Parathyroid adenoma (tissue), 2 donors: Measurements from ENCODE around the gene GALNT11.
"Not testable (repeated sequence)": the region's sequence is repeated elsewhere in the genome, so short reads cannot be mapped to it uniquely, and the experiment has no call there.

Experiments
- H2AFZ ChIP-seq: fragments of 300-600 bp; sonication (generic); one replicate; pipeline ENCODE4 v1.7.0; 2017; ENCODE audit warnings: antibody characterized with exemption, mild to moderate bottlenecking
- H3K27ac ChIP-seq: fragments of 300-600 bp; sonication (generic); one replicate; pipeline ENCODE4 v1.7.0; 2017
- H3K27me3 ChIP-seq: fragments of 300-600 bp; sonication (generic); one replicate; pipeline ENCODE4 v1.7.0; 2017; ENCODE audit warnings: low read length; ENCODE audit not compliant: control insufficient read depth, insufficient read depth
- H3K36me3 ChIP-seq: fragments of 300-600 bp; sonication (generic); one replicate; pipeline ENCODE4 v1.7.0; 2017; ENCODE audit warnings: low read length; ENCODE audit not compliant: control insufficient read depth, insufficient read depth
- H3K4me1 ChIP-seq: fragments of 300-600 bp; sonication (generic); one replicate; pipeline ENCODE4 v1.7.0; 2017; ENCODE audit warnings: control low read depth
- H3K4me2 ChIP-seq: fragments of 300-600 bp; sonication (generic); one replicate; pipeline ENCODE4 v1.7.0; 2017; ENCODE audit warnings: low read length
- H3K4me3 ChIP-seq: fragments of 300-600 bp; sonication (generic); one replicate; pipeline ENCODE4 v1.7.0; 2017; ENCODE audit warnings: low read depth, low read length
- H3K79me2 ChIP-seq: fragments of 300-600 bp; sonication (generic); one replicate; pipeline ENCODE4 v1.7.0; 2017; ENCODE audit warnings: control low read depth
- H3K9ac ChIP-seq: fragments of 300-600 bp; sonication (generic); one replicate; pipeline ENCODE4 v1.7.0; 2017; ENCODE audit warnings: mild to moderate bottlenecking
- H3K9me3 ChIP-seq: fragments of 300-600 bp; sonication (generic); one replicate; pipeline ENCODE4 v1.7.0; 2017; ENCODE audit warnings: low read length; ENCODE audit not compliant: control insufficient read depth
- TF ChIP-seq, protein P1 (sequence below): fragments of 300-600 bp; sonication (generic); IDR thresholded peaks from one replicate; pipeline ENCODE4 v1.7.0; 2017; ENCODE audit warnings: antibody characterized with exemption, mild to moderate bottlenecking
- donor health status: primary hyperparathyroidism.

Gene GALNT11

DNA sequence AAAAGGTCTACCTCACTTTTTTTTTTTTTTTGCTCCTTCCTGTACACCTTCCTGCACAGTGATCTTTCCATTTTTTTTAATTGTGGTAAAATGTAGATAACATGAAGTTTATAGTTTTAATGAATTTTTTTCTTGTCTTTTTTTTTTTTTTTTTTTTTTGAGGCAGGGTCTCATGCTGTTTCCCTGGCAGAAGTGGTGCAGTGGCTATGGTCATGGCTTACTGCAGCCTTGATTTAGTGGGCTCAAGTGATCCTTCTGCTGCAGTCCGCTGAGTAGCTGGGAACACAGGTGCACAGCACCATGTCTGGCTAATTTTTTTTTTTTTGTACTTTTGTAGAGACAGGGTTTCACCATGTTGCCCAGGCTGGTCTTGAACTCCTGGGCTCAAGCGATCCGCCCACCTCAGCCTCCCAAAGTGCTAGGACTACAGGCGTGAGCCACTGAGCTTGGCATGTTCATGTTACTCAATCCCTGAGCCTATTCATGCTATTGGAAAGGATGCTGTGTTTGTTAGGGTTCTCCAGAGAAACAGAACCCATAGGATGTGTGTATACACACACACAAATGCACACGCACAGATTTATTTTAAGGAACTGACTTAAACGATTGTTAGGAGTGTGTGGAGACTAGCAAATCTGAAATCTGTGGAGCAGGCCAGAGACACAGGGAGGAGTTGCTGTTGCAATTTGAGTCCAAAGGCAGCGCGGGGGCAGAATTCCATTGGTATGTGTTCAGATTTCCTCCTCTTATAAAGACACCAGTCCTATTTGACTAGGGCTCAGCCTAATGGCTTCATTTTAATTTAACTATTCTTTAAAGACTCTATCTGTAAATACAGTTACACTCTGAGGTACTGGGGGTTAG is 29.1 kb downstream of the GALNT11 start:
- Histone ChIP-seq H3K9ac (no peak overlapping the region), H3K4me1 (no peaks in the 10 kb centered on the region), H3K4me3 (no peak overlapping the region), H3K36me3 (no peaks in the 10 kb centered on the region), H3K9me3 (no peaks in the 10 kb centered on the region), H3K79me2 (peaks cover 14% of the 10 kb centered on the region), H3K27ac (no peak overlapping the region), H3K27me3 (no peaks in the 10 kb centered on the region), H2AFZ (no peak overlapping the region), H3K4me2 (no peak overlapping the region)
- TF ChIP-seq, protein P1, sequence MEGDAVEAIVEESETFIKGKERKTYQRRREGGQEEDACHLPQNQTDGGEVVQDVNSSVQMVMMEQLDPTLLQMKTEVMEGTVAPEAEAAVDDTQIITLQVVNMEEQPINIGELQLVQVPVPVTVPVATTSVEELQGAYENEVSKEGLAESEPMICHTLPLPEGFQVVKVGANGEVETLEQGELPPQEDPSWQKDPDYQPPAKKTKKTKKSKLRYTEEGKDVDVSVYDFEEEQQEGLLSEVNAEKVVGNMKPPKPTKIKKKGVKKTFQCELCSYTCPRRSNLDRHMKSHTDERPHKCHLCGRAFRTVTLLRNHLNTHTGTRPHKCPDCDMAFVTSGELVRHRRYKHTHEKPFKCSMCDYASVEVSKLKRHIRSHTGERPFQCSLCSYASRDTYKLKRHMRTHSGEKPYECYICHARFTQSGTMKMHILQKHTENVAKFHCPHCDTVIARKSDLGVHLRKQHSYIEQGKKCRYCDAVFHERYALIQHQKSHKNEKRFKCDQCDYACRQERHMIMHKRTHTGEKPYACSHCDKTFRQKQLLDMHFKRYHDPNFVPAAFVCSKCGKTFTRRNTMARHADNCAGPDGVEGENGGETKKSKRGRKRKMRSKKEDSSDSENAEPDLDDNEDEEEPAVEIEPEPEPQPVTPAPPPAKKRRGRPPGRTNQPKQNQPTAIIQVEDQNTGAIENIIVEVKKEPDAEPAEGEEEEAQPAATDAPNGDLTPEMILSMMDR: no peak

DNA sequence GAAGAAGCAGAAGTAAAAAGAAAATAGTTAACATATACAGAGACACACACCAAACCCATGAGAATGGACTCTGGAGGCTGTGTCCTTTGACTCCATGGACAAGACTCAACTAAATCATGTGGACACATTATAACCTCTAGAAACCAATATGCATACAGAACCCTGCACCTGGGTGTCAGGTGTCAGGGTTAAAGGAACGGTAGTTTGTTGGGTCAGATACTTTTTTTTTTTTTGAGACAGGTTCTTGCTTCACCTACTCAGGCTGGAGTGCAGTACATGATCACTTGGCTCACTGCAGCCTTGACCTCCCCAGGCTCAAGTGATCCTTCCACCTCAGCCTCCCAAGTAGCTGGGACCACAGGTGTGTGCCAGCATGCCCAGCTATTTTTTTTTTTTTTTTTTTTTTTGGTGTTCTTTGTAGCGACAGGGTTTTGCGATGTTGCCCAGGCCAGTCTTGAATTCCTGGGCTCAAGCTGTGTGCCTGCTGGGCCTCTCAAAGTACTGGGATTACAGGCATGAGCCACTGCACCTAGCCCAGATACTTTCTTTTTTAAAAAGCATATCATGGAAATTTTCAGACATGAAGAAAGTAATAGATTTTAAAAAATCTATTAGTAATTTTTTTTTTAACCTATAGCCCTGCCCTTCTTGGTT is 31.3 kb downstream of the GALNT11 start:
- no peak overlapping the region for H3K4me3 ChIP-seq
- no peak overlapping the region for H3K9ac ChIP-seq
- no peaks in the 10 kb centered on the region for H3K27me3 ChIP-seq
- no peak overlapping the region for H2AFZ ChIP-seq
- no peaks in the 10 kb centered on the region for H3K9me3 ChIP-seq
- peaks cover 12% of the 10 kb centered on the region for H3K79me2 ChIP-seq
- no peaks in the 10 kb centered on the region for H3K36me3 ChIP-seq
- no peak overlapping the region for H3K4me2 ChIP-seq
- no peaks in the 10 kb centered on the region for H3K4me1 ChIP-seq
- TF ChIP-seq, protein P1: no peak
- no peak overlapping the region for H3K27ac ChIP-seq

- Histone ChIP-seq H3K36me3 (no peaks in the 10 kb centered on the region), H3K4me2 (no peak overlapping the region), H3K27me3 (no peaks in the 10 kb centered on the region), H3K4me1 (no peaks in the 10 kb centered on the region), H3K27ac (no peak overlapping the region), H3K79me2 (peaks cover 16% of the 10 kb centered on the region), H3K9me3 (no peaks in the 10 kb centered on the region), H3K9ac (no peak overlapping the region), H2AFZ (no peak overlapping the region), H3K4me3 (no peak overlapping the region)
- TF ChIP-seq, protein P1: no peak
Measured at GRCh38 chr7:152059311-152059710, 33.8 kb downstream of the GALNT11 start.

DNA sequence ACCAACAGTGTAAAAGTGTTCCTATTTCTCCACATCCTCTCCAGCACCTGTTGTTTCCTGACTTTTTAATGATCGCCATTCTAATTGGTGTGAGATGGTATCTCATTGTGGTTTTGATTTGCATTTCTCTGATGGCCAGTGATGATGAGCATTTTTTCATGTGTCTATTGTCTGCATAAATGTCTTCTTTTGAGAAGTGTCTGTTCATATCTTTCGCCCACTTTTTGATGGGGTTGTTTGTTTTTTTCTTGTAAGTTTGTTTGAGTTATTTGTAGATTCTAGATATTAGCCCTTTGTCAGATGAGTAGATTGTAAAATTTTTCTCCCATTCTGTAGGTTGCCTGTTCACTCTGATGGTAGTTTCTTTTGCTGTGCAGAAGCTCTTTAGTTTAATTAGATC is 35.6 kb downstream of the GALNT11 start:
- not testable (repeated sequence) for H3K36me3 ChIP-seq, H3K27me3 ChIP-seq, H3K27ac ChIP-seq, H3K9me3 ChIP-seq, H3K4me2 ChIP-seq, H3K4me1 ChIP-seq, H3K9ac ChIP-seq, H3K4me3 ChIP-seq, H2AFZ ChIP-seq
- peaks cover 22% of the 10 kb centered on the region for H3K79me2 ChIP-seq

- H3K27ac ChIP-seq, H3K4me2 ChIP-seq, H2AFZ ChIP-seq, H3K27me3 ChIP-seq, H3K9me3 ChIP-seq, H3K36me3 ChIP-seq, H3K9ac ChIP-seq, H3K4me3 ChIP-seq, H3K4me1 ChIP-seq: not testable (repeated sequence)
- H3K79me2 ChIP-seq: peaks cover 32% of the 10 kb centered on the region
Measured at GRCh38 chr7:152063192-152063591, 37.7 kb downstream of the GALNT11 start.

- not testable (repeated sequence) for H3K27me3 ChIP-seq, H3K4me1 ChIP-seq, H3K9me3 ChIP-seq, H3K4me2 ChIP-seq, H3K27ac ChIP-seq, H2AFZ ChIP-seq, H3K9ac ChIP-seq, H3K36me3 ChIP-seq, H3K4me3 ChIP-seq
- H3K79me2 ChIP-seq: peaks cover 30% of the 10 kb centered on the region
Measured at GRCh38 chr7:152063821-152064220, 38.3 kb downstream of the GALNT11 start.

DNA sequence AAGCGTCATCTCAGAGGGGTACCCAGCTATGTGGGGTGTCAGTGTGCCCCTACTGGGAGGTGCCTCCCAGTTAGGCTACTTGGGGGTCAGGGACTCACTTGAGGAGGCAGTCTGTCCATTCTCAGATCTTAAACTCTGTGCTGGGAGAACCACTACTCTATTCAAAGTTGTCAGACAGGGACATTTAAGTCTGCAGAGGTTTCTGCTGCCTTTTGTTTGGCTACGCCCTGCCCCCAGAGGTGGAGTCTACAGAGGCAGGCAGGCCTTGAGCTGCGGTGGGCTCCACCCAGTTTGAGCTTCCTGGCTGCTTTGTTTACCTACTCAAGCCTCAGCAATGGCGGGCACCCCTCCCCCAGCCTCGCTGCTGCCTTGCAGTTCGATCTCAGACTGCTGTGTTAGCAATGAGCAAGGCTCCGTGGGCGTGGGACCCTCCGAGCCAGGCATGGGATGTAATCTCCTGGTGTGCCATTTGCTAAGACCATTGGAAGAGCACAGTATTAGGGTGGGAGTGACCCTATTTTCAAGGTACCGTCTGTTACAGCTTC is 40.4 kb downstream of the GALNT11 start:
- H3K9ac ChIP-seq, H3K9me3 ChIP-seq, H3K36me3 ChIP-seq, H3K4me1 ChIP-seq, H3K27me3 ChIP-seq, H3K4me3 ChIP-seq, H2AFZ ChIP-seq, H3K4me2 ChIP-seq, H3K27ac ChIP-seq: not testable (repeated sequence)
- peaks cover 37% of the 10 kb centered on the region for H3K79me2 ChIP-seq
